Heart right ventricle (tissue), 16 donors: ENCODE data around the gene ALDOB. TPM values are rescaled to one million over a fixed set of nuclear protein-coding genes. Genes with fewer than 3 reads are reported as not detected.

ENCODE experiments used
- ATAC-seq, 8 donors: fragments of 200-7000 bp; cut with Tn5 transposase; one replicate each; pipeline ENCODE4 v1.9.1; 2020; ENCODE audit warnings: mild to moderate bottlenecking in 8 of 8, moderate library complexity in 8 of 8, moderate number of reproducible peaks in 1 of 8
- DNase-seq, 2 donors: peaks; one replicate each; pipeline ENCODE4 v3.0.0-alpha.2; 2020
- H3K27ac ChIP-seq, 10 donors: fragments of 200-600 bp; sonication (generic) in 2 of 10; one replicate each; pipeline versions ENCODE4 v1.5.0 to v1.8.0; 2020 to 2022; ENCODE audit warnings: mild to moderate bottlenecking in 3 of 10
- H3K27me3 ChIP-seq, 7 donors: fragments of 200-600 bp; one replicate each; pipeline ENCODE4 v1.8.0; 2021 to 2022; ENCODE audit warnings: mild to moderate bottlenecking in 2 of 7
- H3K36me3 ChIP-seq, 9 donors: fragments of 200-600 bp; sonication (generic) in 1 of 9; one replicate each; pipeline versions ENCODE4 v1.5.0 to v1.8.0; 2020 to 2022; ENCODE audit warnings: mild to moderate bottlenecking in 2 of 9
- H3K4me1 ChIP-seq, 9 donors: fragments of 200-600 bp; sonication (generic) in 1 of 9; one replicate each; pipeline versions ENCODE4 v1.5.0 to v1.8.0; 2020 to 2022; ENCODE audit warnings: mild to moderate bottlenecking in 4 of 9
- H3K4me3 ChIP-seq, 10 donors: fragments of 200-600 bp; sonication (generic) in 2 of 10; one replicate each; pipeline versions ENCODE4 v1.5.0 to v1.8.0; 2020 to 2022; ENCODE audit warnings: mild to moderate bottlenecking in 7 of 10, moderate library complexity in 2 of 10
- H3K9me3 ChIP-seq, 11 donors: fragments of 200-600 bp in 10 of 11; sonication (generic) in 2 of 11; one replicate each; pipeline versions ENCODE4 v1.5.0 to v1.8.0; 2013 to 2022; ENCODE audit warnings: mild to moderate bottlenecking in 2 of 11, control low read depth in 1 of 11, moderate library complexity in 1 of 11
- WGBS, 2 donors: extraction: QIAGEN DNeasy Blood & Tissue Kit; methylation state at CpG; one replicate each; pipeline ENCODE4 v1.1.7; 2013; ENCODE audit warnings: inconsistent platforms in 1 of 2; 5-methylcytosine and 5-hydroxymethylcytosine counted together
- intact Hi-C, 10 donors: fragments of 100-400 bp; cut with DNase I; formaldehyde crosslinking; loops; one replicate each; pipeline versions ENCODE4 v1.11.1 to v1.14.2; 2022
- polyA plus RNA-seq, 2 donors: library from polyadenylated mRNA; stranded (reverse); fragments of 200-250 nt; gene quantifications; one replicate each; pipeline ENCODE4 v1.2.3, GENCODE V29; 2013
- total RNA-seq, 10 donors: library from RNA; stranded (reverse); fragmentation: NEBNext Ultra II Directional in 3 of 10; extraction: Animal tissue kit (Norgen Biotek cat#: 25700) in 3 of 10; gene quantifications; one replicate each; pipeline versions ENCODE4 v1.2.1 to v1.2.4, GENCODE V29; 2021 to 2023
- TF ChIP-seq, protein P1 (sequence below), 9 donors: fragments of 200-600 bp; sonication (generic) in 2 of 9; IDR thresholded peaks; one replicate each; pipeline versions ENCODE4 v1.5.0 to v1.8.0; 2021 to 2022; ENCODE audit warnings: antibody characterized with exemption in 9 of 9, mild to moderate bottlenecking in 5 of 9, moderate library complexity in 1 of 9
- donor health status: Arrhythmogenic right ventricular cardiomyopathy.
- donor health status: ischemic (EF 13 %, LVEDD 7.1; RV severe dilation, severe dysfunction).
- donor health status: healthy with polysubstance abuse.
- donor health status: DM: no; HTN: yes; CAD: no.
- donor health status: DM: no; HTN: no; CAD: no.
- donor health status: ischemic (EF 25% LVEDD 6.9; RV normal size, moderate dysfunction).
- donor health status: ischemic (EF 25% LVEDD 5.7; RV mildly dilated, moderate dysfunction).
- donor health status: healthy.
- donor health status: DM: yes; HTN: yes; CAD: no.
- donor health status: Ischemic cardiomyopathy.
- donor health status: ischemic (EF 35%, LVEDD 5.7; RV mildly dilated, moderate dysfunction).
- donor health status: nonischemic (EF 11% LVEDD 7.7; RV severe dilation, severe dysfunction).
- donor health status: DM: yes; HTN: yes; CAD: no.
- donor health status: PGD.
- donor health status: ischemic (EF 29% LVEDD 5.4; RV normal size, mild dysfunction).
- donor health status: nonischemic (EF 23%, LVEDD 6.1; RV moderate dilation, normal function).

ALDOB gene
- total and polyA plus RNA-seq, 12 donors, result 0.17 to 1.4 (median 0.44) TPM; not detected in 2

DNA sequence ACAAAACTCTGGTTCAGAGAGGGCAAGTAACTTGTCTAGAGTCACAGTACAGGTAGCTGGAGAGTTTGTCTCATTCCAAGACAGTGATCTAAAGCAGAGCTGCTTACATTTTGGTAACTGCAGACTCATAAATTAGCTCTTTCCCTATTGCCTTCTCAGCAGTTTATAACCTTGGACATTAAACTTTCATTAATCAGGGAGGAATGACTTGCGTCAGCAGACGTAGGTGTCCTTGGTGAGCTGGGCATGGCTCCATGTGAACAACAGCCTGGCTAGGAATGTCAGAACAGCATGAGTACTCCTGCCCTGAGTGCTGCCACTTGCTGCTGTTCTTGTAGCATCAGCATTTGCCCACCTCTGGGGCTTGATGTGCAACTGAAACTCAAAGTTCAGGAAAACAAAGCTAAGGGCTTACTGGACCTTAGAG is 2.2 kb upstream of the ALDOB start:
- no peaks in the 10 kb centered on the region for H3K27me3 ChIP-seq
- TF ChIP-seq, protein P1, sequence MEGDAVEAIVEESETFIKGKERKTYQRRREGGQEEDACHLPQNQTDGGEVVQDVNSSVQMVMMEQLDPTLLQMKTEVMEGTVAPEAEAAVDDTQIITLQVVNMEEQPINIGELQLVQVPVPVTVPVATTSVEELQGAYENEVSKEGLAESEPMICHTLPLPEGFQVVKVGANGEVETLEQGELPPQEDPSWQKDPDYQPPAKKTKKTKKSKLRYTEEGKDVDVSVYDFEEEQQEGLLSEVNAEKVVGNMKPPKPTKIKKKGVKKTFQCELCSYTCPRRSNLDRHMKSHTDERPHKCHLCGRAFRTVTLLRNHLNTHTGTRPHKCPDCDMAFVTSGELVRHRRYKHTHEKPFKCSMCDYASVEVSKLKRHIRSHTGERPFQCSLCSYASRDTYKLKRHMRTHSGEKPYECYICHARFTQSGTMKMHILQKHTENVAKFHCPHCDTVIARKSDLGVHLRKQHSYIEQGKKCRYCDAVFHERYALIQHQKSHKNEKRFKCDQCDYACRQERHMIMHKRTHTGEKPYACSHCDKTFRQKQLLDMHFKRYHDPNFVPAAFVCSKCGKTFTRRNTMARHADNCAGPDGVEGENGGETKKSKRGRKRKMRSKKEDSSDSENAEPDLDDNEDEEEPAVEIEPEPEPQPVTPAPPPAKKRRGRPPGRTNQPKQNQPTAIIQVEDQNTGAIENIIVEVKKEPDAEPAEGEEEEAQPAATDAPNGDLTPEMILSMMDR (IDR thresholded peaks at IDR 0.05), result no peak
- no peaks in the 10 kb centered on the region for H3K9me3 ChIP-seq
- 40 to 58% methylated on average over 2 of the region's 2 CpGs for WGBS, 2 donors
- ATAC-seq, result peak; percentile 61 to 96 (median 91)
- peaks cover 0 to 14% (median 0%) of the 10 kb centered on the region in 9 donors for H3K4me1 ChIP-seq
- DNase-seq, result peak; percentile 55 to 60
- H3K4me3 ChIP-seq, result no peak overlapping the region
- no peaks in the 10 kb centered on the region for H3K36me3 ChIP-seq
- intact Hi-C loops, result loop anchor here in 1 of 10 donors (5.0 kb wide), 1 partner anchor 36 kb away; no protein-coding TSS in a partner anchor
- H3K27ac ChIP-seq, result peak overlapping the region in 5 of 10 donors; percentile 22 to 63 (median 34)

DNA sequence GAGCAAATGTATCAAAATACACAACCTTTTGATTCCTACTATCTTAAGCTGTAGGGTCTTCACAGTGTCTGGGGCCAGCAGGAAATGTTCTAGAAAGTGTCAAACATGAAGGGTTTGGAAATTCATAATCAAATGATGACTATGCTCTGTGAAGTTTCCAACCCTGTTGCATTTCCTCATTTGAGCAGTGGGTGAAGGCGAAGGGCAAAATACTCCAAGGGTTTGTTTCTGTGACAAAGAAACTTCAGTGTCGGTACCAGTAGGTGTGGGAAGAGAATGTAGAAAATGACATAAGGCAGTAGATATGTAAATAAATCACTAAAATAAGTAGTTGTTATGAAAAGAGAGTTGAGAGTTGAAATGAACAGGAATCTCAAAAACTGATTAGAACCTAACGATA is 576 bp downstream of the ALDOB start:
- Histone ChIP-seq H3K4me1 (peaks cover 0 to 10% (median 0%) of the 10 kb centered on the region in 9 donors), H3K4me3 (no peak overlapping the region), H3K27me3 (no peaks in the 10 kb centered on the region), H3K9me3 (no peaks in the 10 kb centered on the region), H3K27ac (no peak overlapping the region), H3K36me3 (no peaks in the 10 kb centered on the region)
- intact Hi-C loops, result loop anchor here in 1 of 10 donors (5.0 kb wide), 1 partner anchor 33 kb away; no protein-coding TSS in a partner anchor
- ATAC-seq (no peak), DNase-seq (no peak)
- TF ChIP-seq, protein P1 (IDR thresholded peaks at IDR 0.05), result no peak
- WGBS, 2 donors, result 59 to 64% methylated on average over 3 of the region's 3 CpGs

DNA sequence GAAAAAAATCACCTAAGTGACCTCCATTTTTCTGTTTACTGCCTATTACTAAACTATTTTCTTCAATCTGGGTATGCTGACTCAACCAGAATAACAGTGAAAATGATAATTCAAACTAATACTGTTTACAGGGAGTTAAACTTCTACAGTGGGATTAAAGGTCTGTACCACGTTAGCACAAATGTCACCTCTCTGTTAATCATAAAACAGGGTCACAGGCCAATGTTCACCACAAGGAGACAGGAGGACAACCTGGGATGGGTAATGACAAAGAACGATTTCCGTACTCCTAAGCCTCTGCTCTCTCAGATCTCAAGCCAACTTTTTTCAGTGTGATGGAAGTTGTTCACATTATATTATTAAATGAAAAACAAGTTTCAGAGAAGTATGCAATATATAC is 2.3 kb downstream of the ALDOB start:
- intact Hi-C loops, result no loop called here
- ATAC-seq, result no peak

DNA sequence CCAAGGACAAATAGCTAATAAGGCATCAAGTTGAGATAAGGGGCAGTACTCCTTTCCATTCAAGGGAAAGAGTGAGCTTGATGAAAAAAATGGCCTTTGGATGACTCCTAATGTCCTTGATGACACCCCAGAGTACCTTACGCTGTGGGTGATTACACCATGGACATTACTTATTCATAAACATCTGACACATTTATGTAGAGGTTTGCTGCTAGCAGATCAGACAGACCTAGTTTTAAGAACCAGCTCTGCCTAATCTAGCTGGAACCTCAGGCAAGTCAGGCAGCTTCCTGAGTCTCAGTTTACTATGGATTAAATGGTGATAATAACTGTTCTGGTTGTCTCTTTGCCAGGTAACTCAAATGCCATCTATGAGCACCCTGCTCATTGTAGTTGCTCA is 2.8 kb downstream of the ALDOB start:
- Histone ChIP-seq H3K36me3 (no peaks in the 10 kb centered on the region), H3K27me3 (no peaks in the 10 kb centered on the region), H3K4me1 (peaks cover 0 to 4% (median 0%) of the 10 kb centered on the region in 9 donors), H3K27ac (no peak overlapping the region), H3K9me3 (no peaks in the 10 kb centered on the region), H3K4me3 (no peak overlapping the region)
- ATAC-seq, result no peak
- no peak for DNase-seq
- TF ChIP-seq, protein P1 (IDR thresholded peaks at IDR 0.05), result no peak
- intact Hi-C loops, result no loop called here
- WGBS, 2 donors, result 61 to 74% methylated on average over 1 of the region's 1 CpG

More for the DNA sequence above, 2.3 kb downstream of the ALDOB start:
- H3K4me1 ChIP-seq, result peaks cover 0 to 8% (median 0%) of the 10 kb centered on the region in 9 donors
- no peak overlapping the region for H3K27ac ChIP-seq
- no peak for DNase-seq
- H3K36me3 ChIP-seq, result no peaks in the 10 kb centered on the region
- H3K4me3 ChIP-seq, result no peak overlapping the region
- H3K27me3 ChIP-seq, result no peaks in the 10 kb centered on the region
- TF ChIP-seq, protein P1 (IDR thresholded peaks at IDR 0.05), result no peak
- 74 to 76% methylated on average over 3 of the region's 3 CpGs for WGBS, 2 donors
- H3K9me3 ChIP-seq, result no peaks in the 10 kb centered on the region
